Endothelial cell of umbilical vein (primary cell): Measurements from ENCODE around the gene PAX2. TPM values are rescaled to one million over a fixed set of nuclear protein-coding genes. Genes with fewer than 3 reads are reported as not detected.

Experiments
- BruUV-seq: library from RNA; stranded (reverse); fragments of 400-500 nt; replicated peaks from 2 replicates; lab custom pipeline; 2021; lab: Mats Ljungman, UMichigan
- CTCF ChIA-PET: fragments of 300-600, 350-600 bp; sonication (Branson Sonifier 250); formaldehyde crosslinking; loops from one replicate; lab custom pipeline; 2021; ENCODE audit warnings: antibody characterized with exemption, inconsistent platforms; lab: Charles Lee
- POLR2A ChIA-PET: fragments of 300-600, 350-600 bp; sonication (Branson Sonifier 250); formaldehyde crosslinking; loops from one replicate; lab custom pipeline; 2021; ENCODE audit warnings: antibody characterized with exemption, inconsistent platforms; lab: Charles Lee
- DNase-seq: peaks from one replicate; pipeline ENCODE4 v3.0.0-alpha.2; 2011; ENCODE audit warnings: low read depth, low spot score
- FAIRE-seq: peaks from 2 replicates; lab custom pipeline; 2011; peaks lifted over from hg19 to GRCh38; lab: Jason Lieb, UNC
- H2AFZ ChIP-seq: 2 replicates; pipeline ENCODE4 v1.6.0; 2012; ENCODE audit warnings: low read depth, low read length, control low read depth, inconsistent platforms
- H3K27ac ChIP-seq: 2 replicates; pipeline ENCODE4 v1.5.1; 2011; ENCODE audit warnings: low read depth, mild to moderate bottlenecking, control low read depth, low read length, moderate library complexity; ENCODE audit not compliant: insufficient read depth
- H3K27me3 ChIP-seq, 2 experiments: 2 replicates each; pipeline versions ENCODE4 v1.6.0 to v1.6.1; 2011; ENCODE audit warnings: low read length in 2 of 2, mixed read lengths in 1 of 2; ENCODE audit not compliant: control insufficient read depth in 2 of 2, insufficient read depth in 2 of 2
- H3K36me3 ChIP-seq, 2 experiments: 2 replicates in 1 of 2; 3 replicates in 1 of 2; pipeline ENCODE4 v1.5.1; 2011; ENCODE audit warnings: low read length in 2 of 2, mild to moderate bottlenecking in 1 of 2, moderate library complexity in 1 of 2; ENCODE audit not compliant: control insufficient read depth in 2 of 2, insufficient read depth in 2 of 2; ENCODE audit errors: extremely low read depth in 1 of 2
- H3K4me1 ChIP-seq: 3 replicates; pipeline ENCODE4 v1.5.1; 2011; ENCODE audit warnings: mild to moderate bottlenecking, low read length; ENCODE audit not compliant: control insufficient read depth, insufficient read depth; ENCODE audit errors: extremely low read depth
- H3K4me2 ChIP-seq: 2 replicates; pipeline ENCODE4 v1.6.1; 2011; ENCODE audit warnings: low read length, control low read depth, mixed read lengths; ENCODE audit not compliant: insufficient read depth
- H3K4me3 ChIP-seq, 3 experiments: fragments of 200-600 bp in 1 of 3; sonication (generic), shearing (Covaris generic) in 1 of 3; replicated peaks in 1 of 3; 2 replicates each; pipeline ENCODE4 v1.5.1; 2011 to 2016; ENCODE audit warnings: control low read depth in 3 of 3, low read length in 3 of 3, mild to moderate bottlenecking in 2 of 3, inconsistent platforms in 1 of 3, low read depth in 1 of 3, moderate library complexity in 1 of 3; ENCODE audit not compliant: insufficient read depth in 1 of 3
- H3K79me2 ChIP-seq: 2 replicates; pipeline ENCODE4 v1.6.0; 2012; ENCODE audit warnings: low read length, inconsistent platforms; ENCODE audit not compliant: control insufficient read depth, insufficient read depth
- H3K9ac ChIP-seq: replicated peaks from 2 replicates; pipeline ENCODE3; 2011; ENCODE audit warnings: low read length, control low read depth; ENCODE audit not compliant: insufficient read depth; ENCODE audit errors: extremely low read depth
- H3K9me1 ChIP-seq: replicated peaks from 3 replicates; pipeline ENCODE4 v1.6.0; 2011; ENCODE audit warnings: mild to moderate bottlenecking, low read length; ENCODE audit not compliant: control insufficient read depth, insufficient read depth; ENCODE audit errors: extremely low read depth
- H3K9me3 ChIP-seq: replicated peaks from 2 replicates; pipeline ENCODE4 v1.5.1; 2012; ENCODE audit warnings: low read length, inconsistent platforms; ENCODE audit not compliant: control insufficient read depth, insufficient read depth
- H4K20me1 ChIP-seq: replicated peaks from 2 replicates; pipeline ENCODE3; 2011; ENCODE audit warnings: mild to moderate bottlenecking, low read length; ENCODE audit not compliant: control insufficient read depth, insufficient read depth; ENCODE audit errors: extremely low read depth
- CTCF ChIP-seq, 2 donors: IDR thresholded peaks; 1 replicate in 1 of 2; 2 replicates in 1 of 2; pipeline ENCODE4 v1.5.1; 2011; ENCODE audit warnings: low read length in 2 of 2, mild to moderate bottlenecking in 2 of 2, moderate library complexity in 2 of 2, control low read depth in 1 of 2, inconsistent platforms in 1 of 2, low read depth in 1 of 2; ENCODE audit not compliant: insufficient read depth in 1 of 2; ENCODE audit errors: extremely low read depth in 1 of 2
- EZH2 ChIP-seq: IDR thresholded peaks from 2 replicates; pipeline ENCODE4 v1.6.1; 2012; ENCODE audit warnings: borderline replicate concordance, low read depth, mild to moderate bottlenecking, moderate library complexity, low read length, inconsistent platforms; ENCODE audit not compliant: severe bottlenecking
- FOS ChIP-seq: IDR thresholded peaks from 2 replicates; pipeline ENCODE4 v1.6.1; 2011; ENCODE audit warnings: mild to moderate bottlenecking, low read length, moderate library complexity, borderline replicate concordance; ENCODE audit not compliant: insufficient read depth
- GATA2 ChIP-seq: IDR thresholded peaks from 2 replicates; pipeline ENCODE4 v1.7.0; 2011; ENCODE audit warnings: low read depth, mild to moderate bottlenecking, moderate library complexity, mixed read lengths, low read length; ENCODE audit not compliant: insufficient read length, insufficient read depth
- JUN ChIP-seq: IDR thresholded peaks from 2 replicates; pipeline ENCODE4 v1.6.1; 2011; ENCODE audit warnings: borderline replicate concordance, low read depth; ENCODE audit not compliant: insufficient read length, insufficient read depth
- MAX ChIP-seq: IDR thresholded peaks from 2 replicates; pipeline ENCODE4 v1.6.1; 2011; ENCODE audit not compliant: insufficient read depth, insufficient read length
- MYC ChIP-seq: IDR thresholded peaks from one replicate; pipeline ENCODE4 v1.6.1; 2011; ENCODE audit warnings: mild to moderate bottlenecking, low read depth, low read length
- POLR2A ChIP-seq: IDR thresholded peaks from 2 replicates; pipeline ENCODE4 v1.6.1; 2012; ENCODE audit warnings: low read depth, mild to moderate bottlenecking, control low read depth, low read length
- POLR2AphosphoS5 ChIP-seq: IDR thresholded peaks from 2 replicates; pipeline ENCODE4 v1.6.1; 2012; ENCODE audit warnings: low read depth, mild to moderate bottlenecking, control low read depth, low read length, moderate library complexity; ENCODE audit not compliant: insufficient read depth
- dilution Hi-C: fragments of 300-500 bp; cut with MboI; formaldehyde crosslinking; loops from one replicate; pipeline ENCODE4 v1.15.0; 2019; ENCODE audit warnings: low sequenced_read_pairs; ENCODE audit not compliant: extremely low pct_ligation_motif_present
- intact Hi-C: fragments of 100-400 bp; cut with micrococcal nuclease; formaldehyde crosslinking; loops from one replicate; pipeline ENCODE4 v1.10.0; 2022
- polyA plus RNA-seq, 4 experiments: library from polyadenylated mRNA; depleted of rRNA in 3 of 4; stranded (reverse) in 3 of 4; unstranded in 1 of 4; fragments of >200 nt; gene quantifications; 2 replicates each; pipeline versions ENCODE4 v1.2.1 to v1.2.3, GENCODE V29; 2011 to 2012; ENCODE audit warnings: missing spikeins in 1 of 4
- total RNA-seq: library from RNA; stranded (reverse); gene quantifications from 2 replicates; pipeline ENCODE4 v1.2.3, GENCODE V29; 2021

The PAX2 gene
- total and polyA plus RNA-seq, 2 donors (not counting 3 experiments of a cell fraction or from before 2014, with no cell fraction given), result not detected

- peaks cover 87 to 96% of the 10 kb centered on the region in 2 experiments for H3K27me3 ChIP-seq
- no TSS peak for BruUV-seq
- FAIRE-seq (no peak), DNase-seq (no peak)
- no peaks in the 10 kb centered on the region for H3K9me3 ChIP-seq
- ChIA-PET CTCF (interaction anchor here (0.7 to 2.1 kb wide), 19 partner anchors 9 to 297 kb away, joined by 3 to 44 read pairs (median 4); partner anchors contain the start of gene HIF1AN), POLR2A (no interaction called here)
- H3K27ac ChIP-seq, result no peak overlapping the region
- dilution Hi-C loops (no loop called here), intact Hi-C loops (loop anchor here (1.0 kb wide), 2 partner anchors 73 to 181 kb away; no protein-coding TSS in a partner anchor)
- H3K9ac ChIP-seq, result no peak overlapping the region
- TF ChIP-seq FOS, result no peak
- no peak for TF ChIP-seq MYC
- no peak for TF ChIP-seq POLR2AphosphoS5
- no peak for TF ChIP-seq JUN
- TF ChIP-seq MAX, result no peak
- no peak for TF ChIP-seq CTCF (IDR thresholded peaks at IDR 0.05; ENCODE audit: extremely low read depth in 1 of 2, insufficient read depth in 1 of 2, low read depth in 1 of 2, low read length in 2 of 2)
- no peak for TF ChIP-seq POLR2A
- TF ChIP-seq EZH2, result no peak
- no peak for TF ChIP-seq GATA2
- H3K36me3 ChIP-seq, result no peaks in the 10 kb centered on the region
- H3K4me1 ChIP-seq, result no peaks in the 10 kb centered on the region
- no peaks in the 10 kb centered on the region for H3K79me2 ChIP-seq
- no peak overlapping the region for H3K4me2 ChIP-seq
- no peaks in the 10 kb centered on the region for H4K20me1 ChIP-seq
- H3K4me3 ChIP-seq, result no peak overlapping the region
- H3K9me1 ChIP-seq, result no peaks in the 10 kb centered on the region
- no peak overlapping the region for H2AFZ ChIP-seq
These were observed 2.4 kb upstream of the PAX2 start for GRCh38 chr10:100742936-100743335.
